Glutamatergic neuron (in vitro differentiated cells): ENCODE measurements around the gene ZNRF3. TPM values are rescaled to one million over a fixed set of nuclear protein-coding genes. Genes with fewer than 3 reads are reported as not detected.
A peak's percentile ranks its signal among the peaks of the same experiment; 100 is the strongest.

Experiments
- DNase-seq: peaks from one replicate; pipeline ENCODE4 v3.0.0; 2022
- H3K27ac Mint-ChIP-seq: one replicate; pipeline ENCODE4 v1.8.0; 2020; ENCODE audit warnings: mild to moderate bottlenecking, mixed read lengths, inconsistent platforms; ENCODE audit not compliant: unreplicated experiment
- H3K27me3 Mint-ChIP-seq: one replicate; pipeline ENCODE4 v1.8.0; 2020; ENCODE audit warnings: mild to moderate bottlenecking, moderate library complexity, mixed read lengths, inconsistent platforms; ENCODE audit not compliant: unreplicated experiment
- H3K36me3 Mint-ChIP-seq: one replicate; pipeline ENCODE4 v1.8.0; 2020; ENCODE audit warnings: mild to moderate bottlenecking, mixed read lengths, inconsistent platforms; ENCODE audit not compliant: unreplicated experiment
- H3K4me1 Mint-ChIP-seq: one replicate; pipeline ENCODE4 v1.8.0; 2020; ENCODE audit warnings: mild to moderate bottlenecking, low read depth, mixed read lengths, inconsistent platforms; ENCODE audit not compliant: unreplicated experiment
- H3K4me3 Mint-ChIP-seq: one replicate; pipeline ENCODE4 v1.8.0; 2020; ENCODE audit warnings: mild to moderate bottlenecking, mixed read lengths, inconsistent platforms; ENCODE audit not compliant: unreplicated experiment
- H3K9me3 Mint-ChIP-seq: one replicate; pipeline ENCODE4 v1.8.0; 2020; ENCODE audit warnings: mild to moderate bottlenecking, moderate library complexity, mixed read lengths, inconsistent platforms; ENCODE audit not compliant: unreplicated experiment
- CTCF ChIP-seq: fragments of 200-600 bp; sonication (generic); IDR thresholded peaks from one replicate; pipeline ENCODE4 v1.5.0; 2021; ENCODE audit not compliant: partially characterized antibody, unreplicated experiment
- total RNA-seq: library from RNA; stranded (reverse); fragmentation: NEBNext Ultra II Directional; extraction: Animal tissue kit (Norgen Biotek cat#: 25700); gene quantifications from one replicate; pipeline ENCODE4 v1.2.1, GENCODE V29; 2021; ENCODE audit not compliant: unreplicated experiment

The ZNRF3 gene
- total RNA-seq, 1 donor from 2014 or later = 8.3 TPM

GRCh38 chr22:29060251-29060869 is 177.0 kb downstream of the ZNRF3 start:
- Mint-ChIP-seq H3K27ac (no peak overlapping the region), H3K36me3 (no peaks in the 10 kb centered on the region), H3K4me1 (peaks cover 31% of the 10 kb centered on the region), H3K9me3 (peaks cover 8% of the 10 kb centered on the region), H3K4me3 (no peak overlapping the region), H3K27me3 (peaks cover 3% of the 10 kb centered on the region)
- no peak for DNase-seq
- TF ChIP-seq CTCF = no peak

- peaks cover 4% of the 10 kb centered on the region for H3K27me3 Mint-ChIP-seq
- no peaks in the 10 kb centered on the region for H3K36me3 Mint-ChIP-seq
- H3K27ac Mint-ChIP-seq = no peak overlapping the region
- H3K4me3 Mint-ChIP-seq = no peak overlapping the region
- no peak for TF ChIP-seq CTCF
- H3K4me1 Mint-ChIP-seq = peaks cover 26% of the 10 kb centered on the region
- H3K9me3 Mint-ChIP-seq = peaks cover 8% of the 10 kb centered on the region
- DNase-seq = no peak
Observed at GRCh38 chr22:29060931-29061330, 177.6 kb downstream of the ZNRF3 start.

- Mint-ChIP-seq H3K4me1 (peaks cover 24% of the 10 kb centered on the region), H3K36me3 (peaks cover 2% of the 10 kb centered on the region), H3K9me3 (peaks cover 7% of the 10 kb centered on the region), H3K27me3 (peaks cover 4% of the 10 kb centered on the region), H3K27ac (peak within 1 kb of the TSS; percentile 86), H3K4me3 (peak within 1 kb of the TSS; percentile 40)
- TF ChIP-seq CTCF = no peak
- DNase-seq = no peak
Observed at GRCh38 chr22:29061773-29062172, 178.4 kb downstream of the ZNRF3 start, which contains the start of gene C22orf31. Gene C22orf31 (minus strand): TSS chr22:29061831. CDS start chr22:29061792, 39 bp downstream.

- TF ChIP-seq CTCF = no peak
- Mint-ChIP-seq H3K4me3 (no peak overlapping the region), H3K27ac (peak overlapping the region; percentile 86), H3K9me3 (peaks cover 6% of the 10 kb centered on the region), H3K4me1 (peaks cover 23% of the 10 kb centered on the region), H3K36me3 (peaks cover 4% of the 10 kb centered on the region), H3K27me3 (peaks cover 6% of the 10 kb centered on the region)
- no peak for DNase-seq
Observed at GRCh38 chr22:29062286-29062821, 179.0 kb downstream of the ZNRF3 start.

GRCh38 chr22:29065468-29066190 is 182.3 kb downstream of the ZNRF3 start:
- TF ChIP-seq CTCF = no peak
- no peak for DNase-seq

More at GRCh38 chr22:29065468-29066190, 182.3 kb downstream of the ZNRF3 start:
- peaks cover 20% of the 10 kb centered on the region for H3K4me1 Mint-ChIP-seq
- H3K36me3 Mint-ChIP-seq = peaks cover 4% of the 10 kb centered on the region
- H3K9me3 Mint-ChIP-seq = peaks cover 2% of the 10 kb centered on the region
- H3K27ac Mint-ChIP-seq = no peak overlapping the region
- H3K27me3 Mint-ChIP-seq = peaks cover 9% of the 10 kb centered on the region
- H3K4me3 Mint-ChIP-seq = no peak overlapping the region
